HG03175 (cell line): ENCODE measurements around the gene CDKN2B.
"Not testable (repeated sequence)": the region's sequence is repeated elsewhere in the genome, so short reads cannot be mapped to it uniquely, and the experiment has no call there.

Experiments used
- ATAC-seq: cut with Tn5 transposase; IDR thresholded peaks from one replicate; pipeline ENCODE4 v1.9.1; 2021; ENCODE audit warnings: mild to moderate bottlenecking, moderate library complexity; ENCODE audit not compliant: unreplicated experiment

The CDKN2B gene

GRCh38 chr9:21969951-21970799, 38.9 kb downstream of the CDKN2B start:
- ATAC-seq, result no peak

- ATAC-seq, result no peak
Observed at GRCh38 chr9:21969011-21969940, 39.8 kb downstream of the CDKN2B start.

GRCh38 chr9:21968331-21969010, 40.6 kb downstream of the CDKN2B start:
- ATAC-seq, result no peak

GRCh38 chr9:21967702-21968101, 41.4 kb downstream of the CDKN2B start:
- ATAC-seq, result no peak

GRCh38 chr9:21967169-21967568, 41.9 kb downstream of the CDKN2B start:
- ATAC-seq, result no peak

- no peak for ATAC-seq
Observed at GRCh38 chr9:21966140-21966851, 42.8 kb downstream of the CDKN2B start.

GRCh38 chr9:21965401-21965951, 43.6 kb downstream of the CDKN2B start:
- peak; percentile 81 for ATAC-seq

- ATAC-seq, result peak; percentile 62
Observed at GRCh38 chr9:21964925-21965385, 44.1 kb downstream of the CDKN2B start.

- ATAC-seq, result no peak
Observed at GRCh38 chr9:21961569-21961968, 47.5 kb downstream of the CDKN2B start.

GRCh38 chr9:21959268-21959667, 49.8 kb downstream of the CDKN2B start:
- ATAC-seq, result not testable (repeated sequence)

GRCh38 chr9:21958833-21959232, 50.3 kb downstream of the CDKN2B start:
- no peak for ATAC-seq
